Astrocyte (in vitro differentiated cells and primary cell): ENCODE results near the gene SLC35D2.

Source experiments
- CTCF ChIP-seq: IDR thresholded peaks from 2 replicates; pipeline ENCODE4 v1.5.1; 2011; ENCODE audit warnings: low read depth, mild to moderate bottlenecking, inconsistent platforms, low read length, moderate library complexity; ENCODE audit not compliant: insufficient read depth
- EZH2 ChIP-seq: IDR thresholded peaks from 2 replicates; pipeline ENCODE4 v1.6.1; 2012; ENCODE audit warnings: mild to moderate bottlenecking, low read length, inconsistent platforms; ENCODE audit not compliant: insufficient read depth

GRCh38 chr9:96423985-96424336, 40.5 kb upstream of the SLC35D2 start:
- TF ChIP-seq CTCF (no peak), EZH2 (no peak)
